22Rv1 (cell line): Measurements from ENCODE around the gene MARCHF10.

Experiments used
- H3K27ac ChIP-seq: fragments of 450-650 bp; 2 replicates; pipeline ENCODE4 v1.5.1; 2017
- CTCF ChIP-seq: fragments of 450-650 bp; IDR thresholded peaks from 2 replicates; pipeline ENCODE4 v1.5.1; 2017; ENCODE audit warnings: mild to moderate bottlenecking
- ZFX ChIP-seq: fragments of 450-650 bp; IDR thresholded peaks from 2 replicates; pipeline ENCODE4 v1.6.1; 2017; ENCODE audit warnings: antibody characterized with exemption, borderline replicate concordance

Gene MARCHF10

GRCh38 chr17:62755141-62755851, 52.8 kb downstream of the MARCHF10 start:
- H3K27ac ChIP-seq = no peak overlapping the region
- no peak for TF ChIP-seq ZFX
- TF ChIP-seq CTCF = no peak

DNA sequence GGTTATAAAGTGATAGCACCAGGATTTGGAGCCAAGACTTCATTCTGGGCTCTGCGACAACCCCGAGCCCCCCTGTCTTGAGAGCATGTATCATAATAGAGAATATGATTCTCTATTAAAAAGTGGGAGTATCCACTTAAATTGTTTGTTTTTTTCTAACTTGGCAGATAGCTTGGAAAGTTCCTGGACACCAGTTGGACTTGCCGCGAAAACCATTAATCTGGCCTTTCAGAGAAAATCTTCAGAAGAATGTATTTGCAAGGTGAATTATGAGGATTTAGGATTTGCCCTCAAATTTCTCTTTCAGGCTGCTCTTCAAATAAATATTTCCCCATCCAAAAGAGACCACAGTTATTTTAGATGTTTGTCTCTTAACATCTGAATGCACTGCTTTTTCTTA, 53.5 kb downstream of the MARCHF10 start:
- no peak overlapping the region for H3K27ac ChIP-seq
- TF ChIP-seq CTCF (no peak), ZFX (no peak)

DNA sequence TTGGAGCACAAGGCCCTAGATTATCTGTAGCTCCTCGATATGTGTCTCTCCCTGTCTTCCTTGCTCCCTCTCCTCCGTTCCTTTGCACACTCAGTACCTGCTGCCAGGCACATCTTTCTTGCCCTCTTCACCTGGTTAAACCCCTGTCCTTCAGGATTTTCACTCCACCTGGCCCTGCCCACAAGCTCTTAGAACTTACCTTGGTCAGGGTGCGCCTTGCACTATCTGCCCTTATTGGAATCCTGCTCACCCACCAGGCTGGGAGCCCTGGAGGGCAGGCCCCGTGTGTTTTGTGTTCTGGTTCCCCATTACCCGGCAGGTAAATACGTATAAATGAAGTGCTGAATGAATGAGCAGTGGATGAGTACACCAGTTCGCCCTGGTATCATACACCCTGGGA, 54.6 kb downstream of the MARCHF10 start:
- H3K27ac ChIP-seq = no peak overlapping the region
- TF ChIP-seq ZFX (no peak), CTCF (no peak)

DNA sequence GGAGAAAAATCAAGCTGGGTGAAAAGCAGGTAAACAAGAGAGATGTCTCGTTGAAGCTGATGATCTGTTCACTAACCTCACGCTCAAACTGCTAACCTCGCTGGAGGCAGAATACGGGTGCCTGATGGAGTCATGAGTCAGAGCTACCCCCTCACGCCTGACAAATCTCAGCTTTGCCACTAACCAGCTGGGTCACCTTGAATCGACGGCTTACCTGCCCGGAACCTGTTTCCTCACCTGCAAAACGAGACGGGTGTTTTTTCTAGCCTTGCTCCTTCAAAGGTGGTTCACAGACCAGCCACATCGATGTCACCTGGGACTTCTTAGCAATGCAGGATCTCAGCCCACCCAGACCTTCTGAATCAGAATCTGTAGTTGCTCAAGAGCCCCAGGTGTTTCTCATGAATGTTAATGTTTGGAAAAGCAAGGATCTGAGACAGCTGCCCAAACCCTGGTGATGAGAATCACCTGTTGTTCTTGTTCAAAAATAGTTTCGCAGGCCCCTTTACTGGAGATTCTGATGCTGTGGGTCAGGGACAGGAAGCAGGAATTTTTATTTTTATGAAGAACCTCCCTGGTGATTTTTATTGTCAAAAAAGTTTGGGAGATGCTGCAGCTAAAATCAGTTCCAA, 56.9 kb downstream of the MARCHF10 start:
- H3K27ac ChIP-seq = no peak overlapping the region
- TF ChIP-seq ZFX (no peak), CTCF (no peak)

DNA sequence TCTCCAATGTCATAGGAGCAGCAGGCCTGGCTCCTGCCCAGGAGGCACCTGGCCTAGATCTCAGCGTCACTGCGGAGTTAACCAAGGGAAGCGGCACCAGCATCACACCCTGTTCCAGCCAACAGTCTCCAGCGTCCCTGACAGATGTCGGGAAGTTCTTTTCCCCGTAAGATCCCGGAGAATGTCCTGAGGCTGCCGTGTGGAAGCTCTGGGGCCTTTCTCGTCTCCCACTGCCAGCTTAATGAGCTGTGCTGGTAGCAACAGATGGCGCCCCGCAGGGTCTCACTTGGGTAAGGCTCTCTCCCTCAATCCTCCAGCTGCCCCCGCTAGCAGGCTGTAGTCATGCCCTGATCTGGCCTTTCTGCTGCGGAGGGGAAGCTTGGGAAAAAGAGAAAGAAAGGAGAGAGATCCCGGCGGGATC, 57.5 kb downstream of the MARCHF10 start:
- TF ChIP-seq ZFX (no peak), CTCF (no peak)
- no peak overlapping the region for H3K27ac ChIP-seq

DNA sequence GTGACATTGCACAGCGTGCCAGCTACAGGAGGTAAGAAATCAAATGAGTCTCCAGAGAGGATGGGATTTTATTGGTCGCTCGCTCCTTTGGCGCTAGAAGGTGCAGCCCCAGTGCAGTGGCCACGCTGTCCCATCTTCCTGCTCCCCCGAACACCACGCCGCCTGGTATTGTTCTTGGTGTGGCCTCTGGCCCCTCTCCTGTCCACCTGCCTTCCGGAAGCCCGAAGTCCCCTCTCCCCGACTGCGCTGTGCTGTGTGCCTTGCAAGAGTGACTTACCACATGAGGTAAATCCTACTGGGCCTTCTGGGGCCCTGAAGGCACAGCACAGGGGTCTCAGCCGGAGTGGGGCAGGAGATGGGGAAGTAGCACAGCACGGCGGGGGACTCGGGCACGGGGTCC, 58.2 kb downstream of the MARCHF10 start:
- no peak overlapping the region for H3K27ac ChIP-seq
- TF ChIP-seq ZFX (no peak), CTCF (no peak)

- TF ChIP-seq CTCF (no peak), ZFX (no peak)
Measured at GRCh38 chr17:62746941-62747340, 61.2 kb downstream of the MARCHF10 start.

More at GRCh38 chr17:62746941-62747340, 61.2 kb downstream of the MARCHF10 start:
- H3K27ac ChIP-seq = no peak overlapping the region
